Measurements from ENCODE around the gene NAIF1. TPM values are rescaled to one million over a fixed set of nuclear protein-coding genes. Genes with fewer than 3 reads are reported as not detected.

The NAIF1 gene
- 6.6 and 7.7 TPM in 2 replicates for total RNA-seq

GRCh38 chr9:128066713-128067644 is at the start of gene NAIF1:
TSS of gene NAIF1 (minus strand) at chr9:128067320. CDS start at chr9:128067101, 219 bp downstream.

GRCh38 chr9:128067645-128068385 is 695 bp upstream of the NAIF1 start, which contains the start of gene SLC25A25:
TSS of gene SLC25A25 (plus strand) at chr9:128068232. CDS start at chr9:128068320, 88 bp downstream.

Other genes starting within 250 kb of the NAIF1 start
- gene ENG, start 212.7 kb downstream of the NAIF1 start, total RNA-seq: 145 and 215 TPM in 2 replicates
- 60.4 and 80.7 TPM in 2 replicates for gene AK1, start 189.6 kb downstream of the NAIF1 start, total RNA-seq
- gene ST6GALNAC6, start 167.7 kb downstream of the NAIF1 start, total RNA-seq: 29.4 and 30.4 TPM in 2 replicates
- 51.1 and 66.1 TPM in 2 replicates for gene ST6GALNAC4, start 150.3 kb downstream of the NAIF1 start, total RNA-seq
- 0.27 and 0.43 TPM in 2 replicates for gene PIP5KL1, start 136.5 kb downstream of the NAIF1 start, total RNA-seq
- gene DPM2, start 129.5 kb downstream of the NAIF1 start, total RNA-seq: 12.2 and 16.2 TPM in 2 replicates
- 6.4 and 8.2 TPM in 2 replicates for gene EEIG1, start 86.3 kb downstream of the NAIF1 start, total RNA-seq
- 13.2 and 14.0 TPM in 2 replicates for gene SLC25A25, start 912 bp upstream of the NAIF1 start, total RNA-seq
- gene PTGES2, start 60.4 kb upstream of the NAIF1 start, total RNA-seq: 56.1 and 57.6 TPM in 2 replicates
- not detected in 2 replicates for gene LCN2, start 82.1 kb upstream of the NAIF1 start, total RNA-seq
- gene BBLN, start 92.9 kb upstream of the NAIF1 start, total RNA-seq: 37.6 and 39.0 TPM in 2 replicates
- 33.6 and 47.6 TPM in 2 replicates for gene CIZ1, start 124.3 kb upstream of the NAIF1 start, total RNA-seq
- gene DNM1, start 136.1 kb upstream of the NAIF1 start, total RNA-seq: 0.57 and 0.66 TPM in 2 replicates
- gene GOLGA2, start 208.7 kb upstream of the NAIF1 start, total RNA-seq: 65.9 and 73.5 TPM in 2 replicates
- gene SWI5, start 209.0 kb upstream of the NAIF1 start, total RNA-seq: 24.9 and 26.3 TPM in 2 replicates